ENCODE measurements around the gene ACTR5. TPM values are rescaled to one million over a fixed set of nuclear protein-coding genes. Genes with fewer than 3 reads are reported as not detected.

ACTR5 gene
- total RNA-seq, 4 donors from 2014 or later: 7.8 to 13.9 (median 8.6) TPM

DNA sequence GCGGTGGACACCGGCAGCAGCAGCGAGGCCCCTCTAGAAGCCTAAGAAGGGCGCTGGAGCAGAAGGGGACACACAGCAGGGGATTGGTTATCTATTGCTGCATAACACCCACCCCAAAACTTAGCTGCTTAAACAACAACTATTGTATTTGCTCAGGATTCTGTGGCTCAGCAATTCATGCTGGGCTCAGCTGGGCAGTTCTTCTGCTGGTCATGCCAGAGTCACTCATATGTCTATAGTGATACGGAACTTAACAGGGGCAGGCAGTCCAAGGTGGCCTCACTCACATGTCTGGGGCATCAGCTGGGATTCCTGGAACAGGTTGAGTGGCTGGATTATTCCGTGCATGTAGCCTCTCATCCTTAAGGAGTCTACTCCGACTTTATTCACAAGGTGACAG lies 39.6 kb downstream of the ACTR5 start:
- 100% methylated on average over 2 of the region's 7 CpGs; no CpG with 5 or more reads in 1 of the 2 donors for whole genome bisulfite sequencing, 2 donors (ENCODE audit: low coverage in 1 of 2)
- H3K27me3 ChIP-seq: peaks cover 16% of the 10 kb centered on the region
- peaks cover 0 to 13% (median 0%) of the 10 kb centered on the region in 3 donors for H3K9me3 ChIP-seq
- H3K27ac ChIP-seq: no peak overlapping the region
- no peak for ATAC-seq
- H3K36me3 ChIP-seq: no peaks in the 10 kb centered on the region
- no peak for TF ChIP-seq EP300 (IDR thresholded peaks at IDR 0.05)
- TF ChIP-seq POLR2AphosphoS5 (IDR thresholded peaks at IDR 0.05): no peak
- no peak for TF ChIP-seq POLR2A (IDR thresholded peaks at IDR 0.05)
- TF ChIP-seq, protein P1, sequence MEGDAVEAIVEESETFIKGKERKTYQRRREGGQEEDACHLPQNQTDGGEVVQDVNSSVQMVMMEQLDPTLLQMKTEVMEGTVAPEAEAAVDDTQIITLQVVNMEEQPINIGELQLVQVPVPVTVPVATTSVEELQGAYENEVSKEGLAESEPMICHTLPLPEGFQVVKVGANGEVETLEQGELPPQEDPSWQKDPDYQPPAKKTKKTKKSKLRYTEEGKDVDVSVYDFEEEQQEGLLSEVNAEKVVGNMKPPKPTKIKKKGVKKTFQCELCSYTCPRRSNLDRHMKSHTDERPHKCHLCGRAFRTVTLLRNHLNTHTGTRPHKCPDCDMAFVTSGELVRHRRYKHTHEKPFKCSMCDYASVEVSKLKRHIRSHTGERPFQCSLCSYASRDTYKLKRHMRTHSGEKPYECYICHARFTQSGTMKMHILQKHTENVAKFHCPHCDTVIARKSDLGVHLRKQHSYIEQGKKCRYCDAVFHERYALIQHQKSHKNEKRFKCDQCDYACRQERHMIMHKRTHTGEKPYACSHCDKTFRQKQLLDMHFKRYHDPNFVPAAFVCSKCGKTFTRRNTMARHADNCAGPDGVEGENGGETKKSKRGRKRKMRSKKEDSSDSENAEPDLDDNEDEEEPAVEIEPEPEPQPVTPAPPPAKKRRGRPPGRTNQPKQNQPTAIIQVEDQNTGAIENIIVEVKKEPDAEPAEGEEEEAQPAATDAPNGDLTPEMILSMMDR (IDR thresholded peaks at IDR 0.05): no peak
- H3K4me3 ChIP-seq: no peak overlapping the region
- no peaks in the 10 kb centered on the region for H3K4me1 ChIP-seq

DNA sequence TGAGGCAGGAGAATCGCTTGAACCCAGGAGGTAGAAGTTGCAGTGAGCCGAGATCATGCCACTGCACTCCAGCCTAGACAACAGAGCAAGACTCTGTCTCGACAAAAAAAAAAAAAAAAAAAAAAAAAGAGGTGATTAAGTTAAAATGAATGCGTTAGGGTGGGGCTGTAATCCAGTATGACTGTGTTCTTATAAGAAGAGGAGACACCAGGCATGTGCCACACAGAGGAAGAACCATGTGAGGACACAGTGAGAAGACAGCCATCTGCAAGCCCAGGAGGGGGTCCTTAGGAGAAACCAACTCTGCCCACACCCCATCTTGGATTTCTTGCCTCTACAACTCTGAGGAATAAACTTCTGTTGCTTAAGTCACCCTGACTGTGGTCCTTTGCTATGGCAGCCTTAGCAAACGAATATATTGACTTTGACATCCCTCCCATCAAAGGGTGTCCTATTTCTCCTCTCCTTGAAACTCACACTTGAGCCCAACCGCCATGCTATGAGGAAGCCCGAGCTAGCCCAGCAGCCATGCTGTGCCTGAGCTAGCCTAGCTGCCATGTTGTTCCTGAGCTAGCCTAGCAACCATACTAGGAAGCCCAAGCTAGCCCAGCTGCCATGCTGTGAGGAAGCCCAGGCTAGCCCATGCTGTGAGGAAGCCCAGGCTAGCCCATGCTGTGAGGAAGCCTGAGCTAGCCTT lies 41.4 kb downstream of the ACTR5 start:
- Histone ChIP-seq H3K9me3 (peaks cover 0 to 13% (median 0%) of the 10 kb centered on the region in 3 donors), H3K27me3 (peaks cover 16% of the 10 kb centered on the region), H3K4me3 (no peak overlapping the region), H3K27ac (no peak overlapping the region), H3K4me1 (no peaks in the 10 kb centered on the region), H3K36me3 (no peaks in the 10 kb centered on the region)
- ATAC-seq: no peak
- no peak for TF ChIP-seq POLR2AphosphoS5 (IDR thresholded peaks at IDR 0.05)
- TF ChIP-seq, protein P1 (IDR thresholded peaks at IDR 0.05): no peak
- no peak for TF ChIP-seq EP300 (IDR thresholded peaks at IDR 0.05)
- TF ChIP-seq POLR2A (IDR thresholded peaks at IDR 0.05): no peak
- 70 to 82% methylated on average over 2 to 3 of the region's 7 CpGs for WGBS, 2 donors (ENCODE audit: low coverage in 1 of 2)

DNA sequence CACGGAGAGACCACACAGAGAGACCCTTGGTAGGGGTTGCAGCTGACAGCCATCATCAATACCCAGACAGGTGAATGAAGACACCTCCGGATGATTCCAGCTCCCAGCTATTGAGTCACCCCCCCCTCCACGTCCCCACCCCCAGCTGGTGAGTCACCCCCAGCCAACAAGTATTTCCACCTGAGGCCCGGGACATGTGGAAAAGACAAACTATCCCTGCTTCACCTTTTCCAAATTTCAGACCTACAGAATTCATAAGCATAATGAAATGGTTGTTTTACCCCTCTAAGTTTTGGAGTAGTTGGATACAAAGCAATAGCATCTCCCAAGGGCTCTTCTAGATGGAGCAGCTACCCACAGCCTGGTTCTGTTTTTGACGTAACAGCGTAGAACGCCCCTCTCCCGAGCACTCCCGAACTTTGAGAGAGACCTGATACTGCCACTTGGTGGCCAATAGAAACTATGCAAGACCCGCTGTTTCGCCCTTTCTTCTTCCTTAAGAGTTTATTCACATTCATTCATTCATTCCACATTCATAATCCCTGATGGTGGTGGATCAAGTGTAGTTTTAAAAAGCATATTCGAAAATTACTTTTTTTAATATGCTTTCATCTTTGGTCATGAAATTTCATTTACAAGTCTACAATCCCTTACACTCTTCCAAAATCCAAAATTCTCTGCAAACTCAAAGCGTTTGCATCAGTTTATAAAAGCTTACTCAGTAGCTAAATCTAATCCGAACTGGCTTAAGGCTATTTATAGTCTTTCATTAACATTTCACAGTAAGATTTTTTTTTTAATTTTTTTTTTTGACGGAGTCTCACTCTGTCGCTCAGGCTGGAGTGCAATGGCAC lies 42.2 kb downstream of the ACTR5 start:
- TF ChIP-seq, protein P1 (IDR thresholded peaks at IDR 0.05): peak; percentile 39 to 56 (median 49)
- TF ChIP-seq EP300 (IDR thresholded peaks at IDR 0.05): no peak
- no peak for TF ChIP-seq POLR2A (IDR thresholded peaks at IDR 0.05)
- WGBS, 2 donors (ENCODE audit: low coverage in 1 of 2): 31 to 33% methylated on average over 12 to 13 of the region's 16 CpGs
- no peak for ATAC-seq

DNA sequence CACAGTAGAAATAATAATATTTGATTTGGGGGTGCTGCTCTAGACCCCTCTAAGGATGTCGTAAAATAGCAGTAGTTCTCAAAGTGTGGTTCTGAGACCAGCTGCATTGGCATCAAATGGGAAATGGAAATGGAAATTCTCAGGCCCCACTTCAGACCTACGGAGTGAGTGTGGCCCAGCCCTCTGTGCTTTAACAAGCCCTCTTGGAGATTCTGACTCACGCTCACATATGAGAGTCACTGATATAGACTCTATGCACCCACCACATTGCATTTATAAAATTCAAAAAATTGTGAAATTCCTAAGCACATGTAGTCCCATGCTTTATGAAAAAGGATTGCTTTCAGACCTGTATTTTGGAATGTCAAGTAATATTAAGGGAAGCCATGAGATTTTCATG lies 43.0 kb downstream of the ACTR5 start:
- H3K4me3 ChIP-seq: no peak overlapping the region
- no peak for TF ChIP-seq EP300 (IDR thresholded peaks at IDR 0.05)
- TF ChIP-seq, protein P1 (IDR thresholded peaks at IDR 0.05): no peak
- no peak for TF ChIP-seq POLR2A (IDR thresholded peaks at IDR 0.05)
- no peak for TF ChIP-seq POLR2AphosphoS5 (IDR thresholded peaks at IDR 0.05)
- H3K27ac ChIP-seq: no peak overlapping the region
- no peak for ATAC-seq
- no peaks in the 10 kb centered on the region for H3K36me3 ChIP-seq
- WGBS, 2 donors (ENCODE audit: low coverage in 1 of 2): 59 to 100% methylated on average over 1 to 3 of the region's 3 CpGs
- H3K27me3 ChIP-seq: peaks cover 28% of the 10 kb centered on the region
- H3K4me1 ChIP-seq: no peaks in the 10 kb centered on the region
- H3K9me3 ChIP-seq: peaks cover 0 to 13% (median 0%) of the 10 kb centered on the region in 3 donors

More for the DNA sequence above, 42.2 kb downstream of the ACTR5 start:
- Histone ChIP-seq H3K36me3 (no peaks in the 10 kb centered on the region), H3K4me3 (no peak overlapping the region), H3K9me3 (peaks cover 0 to 13% (median 0%) of the 10 kb centered on the region in 3 donors), H3K4me1 (no peaks in the 10 kb centered on the region), H3K27me3 (peaks cover 19% of the 10 kb centered on the region), H3K27ac (no peak overlapping the region)

Data from gastroesophageal sphincter (tissue), 4 donors.